Left lung (tissue), 14 donors: ENCODE data around the gene FAM228A. TPM values are rescaled to one million over a fixed set of nuclear protein-coding genes. Genes with fewer than 3 reads are reported as not detected.
"Not testable (repeated sequence)": the region's sequence is repeated elsewhere in the genome, so short reads cannot be mapped to it uniquely, and the experiment has no call there.

Experiments used
- ATAC-seq: fragments of 200-7000 bp; cut with Tn5 transposase; one replicate; pipeline ENCODE4 v1.9.1; 2020; ENCODE audit warnings: moderate library complexity
- DNase-seq, 4 donors: peaks; one replicate each; pipeline ENCODE4 v3.0.0-alpha.2; 2013 to 2020
- H3K27ac ChIP-seq, 2 donors: fragments of 200-600 bp; sonication (generic) in 1 of 2; one replicate each; pipeline versions ENCODE4 v1.5.0 to v1.8.0; 2020 to 2021
- H3K27me3 ChIP-seq, 2 donors: fragments of 200-600 bp; sonication (generic) in 1 of 2; one replicate each; pipeline versions ENCODE4 v1.5.0 to v1.8.0; 2020 to 2021
- H3K36me3 ChIP-seq, 2 donors: fragments of 200-600 bp; sonication (generic) in 1 of 2; one replicate each; pipeline versions ENCODE4 v1.5.0 to v1.8.0; 2020 to 2021
- H3K4me1 ChIP-seq, 2 donors: fragments of 200-600 bp; one replicate each; pipeline ENCODE4 v1.8.0; 2021
- H3K4me3 ChIP-seq, 2 donors: fragments of 200-600 bp; sonication (generic) in 1 of 2; one replicate each; pipeline versions ENCODE4 v1.5.0 to v1.8.0; 2020 to 2021; ENCODE audit warnings: mild to moderate bottlenecking in 1 of 2
- H3K9me3 ChIP-seq, 2 donors: fragments of 200-600 bp; sonication (generic) in 1 of 2; one replicate each; pipeline versions ENCODE4 v1.5.0 to v1.8.0; 2020 to 2021
- intact Hi-C, 2 donors: fragments of 100-400 bp; cut with DNase I; formaldehyde crosslinking; loops; one replicate each; pipeline versions ENCODE4 v1.11.2 to v1.14.2; 2022
- long read RNA-seq, 12 donors: library from polyadenylated mRNA in 2 of 12; unstranded in 2 of 12; transcript quantifications; one replicate each; pipeline ENCODE4 v2.0.0 and lab custom pipeline, GENCODE V29; 2019 to 2026
- polyA plus RNA-seq, 6 donors: library from polyadenylated mRNA; unstranded; fragments of 120-200 nt; gene quantifications; one replicate each; pipeline ENCODE4 v1.2.1, GENCODE V29; 2013; ENCODE audit not compliant: insufficient read length in 6 of 6
- total RNA-seq, 2 donors: library from RNA; stranded (reverse); fragmentation: NEBNext Ultra II Directional; extraction: Animal tissue kit (Norgen Biotek cat#: 25700); gene quantifications; one replicate each; pipeline ENCODE4 v1.2.1, GENCODE V29; 2021
- TF ChIP-seq, protein P1 (sequence below), 2 donors: fragments of 200-600 bp; sonication (generic) in 1 of 2; IDR thresholded peaks; one replicate each; pipeline versions ENCODE4 v1.5.0 to v1.8.0; 2021; ENCODE audit warnings: antibody characterized with exemption in 2 of 2
- donor health status: DM: no; HTN: yes; CAD: no.
- donor health status: DM: no; HTN: no; CAD: no.

FAM228A gene
- 1 to 10 TPM in 1 of 2 donors, under 1 TPM in 1; 0.41 to 3.4 TPM for total RNA-seq
- polyA plus RNA-seq: 1 to 10 TPM in 5 of 6 donors, under 1 TPM in 1; 0.70 to 2.9 (median 1.4) TPM
- long read RNA-seq, donor 1, partial matches to known transcripts: 0 of 1 reads
- long read RNA-seq, donor 1, other reads (novel, unspliced or antisense): 0 of 1 reads
- long read RNA-seq, donor 2: 0 reads
- long read RNA-seq, donor 3: 0 reads
- long read RNA-seq, donor 4: 0 reads
- long read RNA-seq, donor 5: 0 reads
- long read RNA-seq, donor 6, partial matches to known transcripts: 0 of 1 reads
- long read RNA-seq, donor 6, other reads (novel, unspliced or antisense): 0 of 1 reads
- long read RNA-seq, donor 7: 0 reads
- long read RNA-seq, donor 8: 0 reads
- long read RNA-seq, donor 9: 0 reads
- long read RNA-seq, donor 10, partial matches to known transcripts: 1 of 4 reads
- long read RNA-seq, donor 10, other reads (novel, unspliced or antisense): 2 of 4 reads
- long read RNA-seq, donor 11: 0 reads
- long read RNA-seq, donor 12: 0 reads

- TF ChIP-seq, protein P1, sequence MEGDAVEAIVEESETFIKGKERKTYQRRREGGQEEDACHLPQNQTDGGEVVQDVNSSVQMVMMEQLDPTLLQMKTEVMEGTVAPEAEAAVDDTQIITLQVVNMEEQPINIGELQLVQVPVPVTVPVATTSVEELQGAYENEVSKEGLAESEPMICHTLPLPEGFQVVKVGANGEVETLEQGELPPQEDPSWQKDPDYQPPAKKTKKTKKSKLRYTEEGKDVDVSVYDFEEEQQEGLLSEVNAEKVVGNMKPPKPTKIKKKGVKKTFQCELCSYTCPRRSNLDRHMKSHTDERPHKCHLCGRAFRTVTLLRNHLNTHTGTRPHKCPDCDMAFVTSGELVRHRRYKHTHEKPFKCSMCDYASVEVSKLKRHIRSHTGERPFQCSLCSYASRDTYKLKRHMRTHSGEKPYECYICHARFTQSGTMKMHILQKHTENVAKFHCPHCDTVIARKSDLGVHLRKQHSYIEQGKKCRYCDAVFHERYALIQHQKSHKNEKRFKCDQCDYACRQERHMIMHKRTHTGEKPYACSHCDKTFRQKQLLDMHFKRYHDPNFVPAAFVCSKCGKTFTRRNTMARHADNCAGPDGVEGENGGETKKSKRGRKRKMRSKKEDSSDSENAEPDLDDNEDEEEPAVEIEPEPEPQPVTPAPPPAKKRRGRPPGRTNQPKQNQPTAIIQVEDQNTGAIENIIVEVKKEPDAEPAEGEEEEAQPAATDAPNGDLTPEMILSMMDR (IDR thresholded peaks at IDR 0.05): no peak
- Histone ChIP-seq H3K27ac (peak within 1 kb of the TSS in 1 of 2 donors; percentile 9), H3K4me3 (peak within 1 kb of the TSS in 1 of 2 donors; percentile 12), H3K36me3 (no peaks in the 10 kb centered on the region), H3K9me3 (no peaks in the 10 kb centered on the region), H3K27me3 (peaks cover 0 to 7% of the 10 kb centered on the region in 2 donors), H3K4me1 (no peaks in the 10 kb centered on the region)
- intact Hi-C loops: no loop called here
- DNase-seq: no peak
- no peak for ATAC-seq
Measured at GRCh38 chr2:24174851-24175277, at the start of gene FAM228A. Gene FAM228A, plus strand, starts transcription at chr2:24175053. Its CDS starts 428 bp downstream, at chr2:24175481.

GRCh38 chr2:24125956-24126355, 48.9 kb upstream of the FAM228A start:
- Histone ChIP-seq H3K27me3 (no peaks in the 10 kb centered on the region), H3K4me3 (no peak overlapping the region), H3K9me3 (no peaks in the 10 kb centered on the region), H3K4me1 (peaks cover 4 to 19% of the 10 kb centered on the region in 2 donors), H3K36me3 (no peaks in the 10 kb centered on the region), H3K27ac (no peak overlapping the region)
- no peak for ATAC-seq
- intact Hi-C loops: no loop called here
- peak in 2 of 4 donors; percentile 84 to 88 for DNase-seq
- TF ChIP-seq, protein P1 (IDR thresholded peaks at IDR 0.05): no peak

DNA sequence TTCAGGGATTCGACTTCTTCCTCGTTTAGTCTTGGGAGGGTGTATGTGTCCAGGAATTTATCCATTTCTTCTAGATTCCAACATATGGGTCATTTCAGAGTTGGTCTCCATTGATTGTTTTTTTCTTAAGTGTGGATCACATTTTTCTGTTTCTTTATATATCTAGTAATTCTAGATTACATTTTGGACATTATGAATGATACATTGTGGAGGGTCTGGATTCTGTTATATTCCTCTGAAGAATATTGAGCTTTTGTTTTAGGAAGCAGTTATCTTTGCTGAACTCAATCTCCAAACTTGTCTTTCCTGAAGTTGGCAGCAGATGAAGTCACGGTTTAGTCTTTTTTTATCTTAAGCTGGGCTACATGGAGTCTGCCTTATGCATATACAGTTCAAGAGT, 42.3 kb upstream of the FAM228A start:
- DNase-seq (no peak), ATAC-seq (no peak)
- TF ChIP-seq, protein P1 (IDR thresholded peaks at IDR 0.05): no peak
- Histone ChIP-seq H3K27ac (no peak overlapping the region), H3K36me3 (no peaks in the 10 kb centered on the region), H3K27me3 (no peaks in the 10 kb centered on the region), H3K4me3 (no peak overlapping the region), H3K4me1 (no peaks in the 10 kb centered on the region), H3K9me3 (peaks cover 0 to 5% of the 10 kb centered on the region in 2 donors)
- intact Hi-C loops: no loop called here

- H3K36me3 ChIP-seq, H3K4me3 ChIP-seq, H3K27me3 ChIP-seq, H3K27ac ChIP-seq, H3K9me3 ChIP-seq, intact Hi-C loops, ATAC-seq, H3K4me1 ChIP-seq, DNase-seq: not testable (repeated sequence)
Measured at GRCh38 chr2:24140305-24140704, 34.5 kb upstream of the FAM228A start.

- H3K9me3 ChIP-seq: peaks cover 0 to 17% of the 10 kb centered on the region in 2 donors
- TF ChIP-seq, protein P1 (IDR thresholded peaks at IDR 0.05): no peak
- peaks cover 0 to 29% of the 10 kb centered on the region in 2 donors for H3K36me3 ChIP-seq
- no peaks in the 10 kb centered on the region for H3K27me3 ChIP-seq
- intact Hi-C loops: no loop called here
- DNase-seq (no peak), ATAC-seq (no peak)
- H3K4me3 ChIP-seq: no peak overlapping the region
- no peaks in the 10 kb centered on the region for H3K4me1 ChIP-seq
- H3K27ac ChIP-seq: no peak overlapping the region
Measured at GRCh38 chr2:24147364-24147763, 27.5 kb upstream of the FAM228A start.
